ENCODE results near the gene WDR93.

- TF ChIP-seq POLR2A (IDR thresholded peaks at IDR 0.05; ENCODE audit: low read depth, low read length) (no peak), CHD1 (IDR thresholded peaks at IDR 0.05; ENCODE audit: low read depth, low read length) (no peak), CTCF (conservative IDR thresholded peaks at IDR 0.05; ENCODE audit: low read depth, low read length) (peak; percentile 75), USF2 (IDR thresholded peaks at IDR 0.05; ENCODE audit: low read depth, low read length) (no peak), SMC3 (IDR thresholded peaks at IDR 0.05; ENCODE audit: low read depth, low read length) (peak; percentile 72), MXI1 (IDR thresholded peaks at IDR 0.05; ENCODE audit: borderline replicate concordance, low read depth, low read length) (no peak)
Observed at GRCh38 chr15:89647191-89647851, 43.3 kb upstream of the WDR93 start.

All from IMR-90 (cell line).